ENCODE measurements around the gene UCN3. TPM values are rescaled to one million over a fixed set of nuclear protein-coding genes. Genes with fewer than 3 reads are reported as not detected.

Gene UCN3
- total RNA-seq, 4 donors from 2014 or later, result not detected

DNA sequence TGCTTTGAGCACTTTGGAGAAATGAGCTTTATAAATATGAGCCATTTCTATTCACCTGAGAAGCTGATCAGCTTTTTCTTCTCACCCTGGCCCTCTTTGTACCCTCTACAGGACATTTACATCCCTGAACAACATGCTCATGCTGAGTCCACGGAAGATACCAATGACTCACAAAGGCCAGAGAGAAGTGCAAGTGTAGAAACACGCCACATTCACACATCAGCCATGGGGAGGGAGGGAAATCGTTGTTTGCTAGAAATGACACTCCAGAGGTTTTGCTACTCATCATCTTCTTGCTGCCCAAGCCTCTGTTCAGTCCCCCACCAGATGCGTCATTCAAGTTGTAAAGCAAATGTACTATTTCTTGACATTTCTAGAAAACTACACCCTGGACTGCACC lies 2.8 kb upstream of the UCN3 start:
- Histone ChIP-seq H3K27ac (no peak overlapping the region), H3K4me1 (no peaks in the 10 kb centered on the region)
- WGBS, 2 donors, result 83 to 88% methylated on average over 4 of the region's 4 CpGs

DNA sequence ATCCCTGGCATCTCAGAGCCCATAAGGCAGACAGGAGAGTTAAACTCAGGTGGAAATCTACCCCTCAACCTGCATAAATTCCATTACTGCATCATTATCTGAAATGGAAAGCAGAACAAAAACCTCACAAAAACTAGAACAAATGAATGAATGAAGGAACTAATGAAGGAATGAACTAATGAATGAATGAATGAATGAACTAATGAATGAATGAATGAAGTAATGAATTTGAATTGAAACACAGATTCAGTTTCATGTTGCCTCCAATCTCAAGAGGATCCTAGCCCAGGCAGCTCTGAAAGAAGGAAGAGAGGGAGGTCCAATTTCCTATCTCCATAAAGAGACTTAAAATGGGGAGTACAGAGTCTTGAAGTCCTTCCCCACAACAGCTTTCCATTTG lies 1.9 kb upstream of the UCN3 start:
- no peaks in the 10 kb centered on the region for H3K4me1 ChIP-seq
- no peak for DNase-seq
- no peaks in the 10 kb centered on the region for H3K36me3 ChIP-seq
- intact Hi-C loops (cut with DNase I), result no loop called here
- no peak overlapping the region for H3K4me3 ChIP-seq
- no peaks in the 10 kb centered on the region for H3K9me3 ChIP-seq
- no peak for TF ChIP-seq CTCF (IDR thresholded peaks at IDR 0.05)
- no peak for TF ChIP-seq POLR2A (IDR thresholded peaks at IDR 0.05)
- H3K27ac ChIP-seq, result no peak overlapping the region
- peaks cover 0 to 60% (median 0%) of the 10 kb centered on the region in 4 donors for H3K27me3 ChIP-seq

More for the DNA sequence above, 2.8 kb upstream of the UCN3 start:
- Histone ChIP-seq H3K4me3 (no peak overlapping the region), H3K9me3 (no peaks in the 10 kb centered on the region), H3K27me3 (peaks cover 0 to 62% (median 0%) of the 10 kb centered on the region in 4 donors), H3K36me3 (no peaks in the 10 kb centered on the region)
- DNase-seq, result no peak
- no peak for TF ChIP-seq CTCF (IDR thresholded peaks at IDR 0.05)
- no peak for TF ChIP-seq POLR2A (IDR thresholded peaks at IDR 0.05)
- intact Hi-C loops (cut with DNase I), result no loop called here

GRCh38 chr10:5364374-5364773 lies 392 bp upstream of the UCN3 start:
- Histone ChIP-seq H3K36me3 (no peaks in the 10 kb centered on the region), H3K4me3 (no peak overlapping the region), H3K9me3 (no peaks in the 10 kb centered on the region), H3K27me3 (peaks cover 0 to 53% (median 0%) of the 10 kb centered on the region in 4 donors), H3K27ac (no peak overlapping the region), H3K4me1 (no peaks in the 10 kb centered on the region)
- TF ChIP-seq CTCF (IDR thresholded peaks at IDR 0.05) (no peak), POLR2A (IDR thresholded peaks at IDR 0.05) (no peak)
- WGBS, 2 donors, result 79 to 87% methylated on average over 11 of the region's 11 CpGs
- intact Hi-C loops (cut with DNase I), result no loop called here
- no peak for DNase-seq

DNA sequence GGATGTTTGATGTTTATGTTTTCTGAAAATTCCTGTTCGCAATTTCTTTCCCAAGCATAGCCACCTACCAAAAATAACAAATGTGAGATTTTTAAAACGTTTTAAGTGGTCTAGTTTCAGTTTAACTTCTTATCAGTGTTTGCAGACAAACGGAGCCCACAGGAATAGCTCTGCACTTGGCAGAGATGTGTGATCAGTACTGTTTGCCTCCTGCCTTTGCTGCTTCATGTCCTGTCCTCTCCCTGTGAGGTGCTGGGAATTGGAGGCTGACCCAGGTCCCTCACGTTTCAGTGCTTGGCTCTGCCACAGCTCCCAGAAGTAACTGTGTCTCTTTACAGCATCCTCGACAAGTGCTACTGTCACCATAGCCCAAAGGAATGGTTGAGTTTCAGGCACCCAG lies 1.2 kb downstream of the UCN3 start:
- no peak for TF ChIP-seq POLR2A (IDR thresholded peaks at IDR 0.05)
- TF ChIP-seq CTCF (IDR thresholded peaks at IDR 0.05), result no peak
- H3K36me3 ChIP-seq, result no peaks in the 10 kb centered on the region
- H3K9me3 ChIP-seq, result no peaks in the 10 kb centered on the region
- peaks cover 0 to 48% (median 0%) of the 10 kb centered on the region in 4 donors for H3K27me3 ChIP-seq
- no peak overlapping the region for H3K27ac ChIP-seq
- DNase-seq, result no peak
- intact Hi-C loops (cut with DNase I), result no loop called here
- H3K4me1 ChIP-seq, result no peaks in the 10 kb centered on the region
- WGBS, 2 donors, result 35 to 40% methylated on average over 5 of the region's 5 CpGs
- no peak overlapping the region for H3K4me3 ChIP-seq

DNA sequence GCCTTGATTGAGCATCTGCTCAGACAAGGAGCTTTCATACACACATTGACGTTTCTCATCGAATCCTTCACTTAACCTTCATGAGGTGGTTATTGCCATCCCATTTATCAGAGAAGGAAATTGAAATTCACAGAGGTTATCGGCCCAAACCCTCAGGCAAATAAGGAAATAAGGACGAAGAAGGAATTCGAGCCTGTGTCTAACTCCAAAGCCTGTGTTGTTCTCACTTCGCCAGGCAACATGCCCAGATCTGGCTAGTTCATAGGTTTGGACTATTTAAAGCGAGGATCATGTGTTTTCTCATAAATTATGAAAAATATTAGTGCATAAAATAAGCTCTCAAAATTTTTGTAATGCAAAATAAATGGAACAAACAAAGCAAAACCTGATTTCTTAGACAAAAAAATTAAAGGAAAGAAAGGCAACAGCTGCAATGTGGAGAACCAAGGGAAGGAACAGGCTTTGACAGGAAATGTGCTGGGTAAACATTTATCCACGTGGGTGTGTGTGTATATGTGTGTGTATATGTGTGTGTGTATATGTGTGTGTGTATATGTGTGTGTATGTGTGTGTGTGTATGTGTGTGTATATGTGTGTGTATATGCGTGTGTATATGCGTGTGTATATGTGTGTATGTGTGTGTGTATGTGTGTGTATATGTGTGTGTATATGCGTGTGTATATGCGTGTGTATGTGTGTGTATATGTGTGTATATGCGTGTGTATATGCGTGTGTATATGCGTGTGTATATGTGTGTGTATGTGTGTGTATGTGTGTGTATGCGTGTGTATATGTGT lies 4.8 kb downstream of the UCN3 start:
- no peaks in the 10 kb centered on the region for H3K9me3 ChIP-seq
- H3K27ac ChIP-seq, result no peak overlapping the region
- H3K36me3 ChIP-seq, result no peaks in the 10 kb centered on the region
- intact Hi-C loops (cut with DNase I), result no loop called here
- no peak overlapping the region for H3K4me3 ChIP-seq
- no peak for TF ChIP-seq CTCF (IDR thresholded peaks at IDR 0.05)
- TF ChIP-seq POLR2A (IDR thresholded peaks at IDR 0.05), result no peak
- H3K27me3 ChIP-seq, result peaks cover 0 to 27% (median 0%) of the 10 kb centered on the region in 4 donors
- no peaks in the 10 kb centered on the region for H3K4me1 ChIP-seq
- DNase-seq, result no peak
- 44 to 77% methylated on average over 9 to 16 of the region's 16 CpGs for WGBS, 2 donors

Measured in esophagus squamous epithelium (tissue), 5 donors.